ENCODE measurements around the gene SLC30A1.
"Not testable (repeated sequence)": the region's sequence is repeated elsewhere in the genome, so short reads cannot be mapped to it uniquely, and the experiment has no call there.

Gene SLC30A1, protein sequence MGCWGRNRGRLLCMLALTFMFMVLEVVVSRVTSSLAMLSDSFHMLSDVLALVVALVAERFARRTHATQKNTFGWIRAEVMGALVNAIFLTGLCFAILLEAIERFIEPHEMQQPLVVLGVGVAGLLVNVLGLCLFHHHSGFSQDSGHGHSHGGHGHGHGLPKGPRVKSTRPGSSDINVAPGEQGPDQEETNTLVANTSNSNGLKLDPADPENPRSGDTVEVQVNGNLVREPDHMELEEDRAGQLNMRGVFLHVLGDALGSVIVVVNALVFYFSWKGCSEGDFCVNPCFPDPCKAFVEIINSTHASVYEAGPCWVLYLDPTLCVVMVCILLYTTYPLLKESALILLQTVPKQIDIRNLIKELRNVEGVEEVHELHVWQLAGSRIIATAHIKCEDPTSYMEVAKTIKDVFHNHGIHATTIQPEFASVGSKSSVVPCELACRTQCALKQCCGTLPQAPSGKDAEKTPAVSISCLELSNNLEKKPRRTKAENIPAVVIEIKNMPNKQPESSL

DNA sequence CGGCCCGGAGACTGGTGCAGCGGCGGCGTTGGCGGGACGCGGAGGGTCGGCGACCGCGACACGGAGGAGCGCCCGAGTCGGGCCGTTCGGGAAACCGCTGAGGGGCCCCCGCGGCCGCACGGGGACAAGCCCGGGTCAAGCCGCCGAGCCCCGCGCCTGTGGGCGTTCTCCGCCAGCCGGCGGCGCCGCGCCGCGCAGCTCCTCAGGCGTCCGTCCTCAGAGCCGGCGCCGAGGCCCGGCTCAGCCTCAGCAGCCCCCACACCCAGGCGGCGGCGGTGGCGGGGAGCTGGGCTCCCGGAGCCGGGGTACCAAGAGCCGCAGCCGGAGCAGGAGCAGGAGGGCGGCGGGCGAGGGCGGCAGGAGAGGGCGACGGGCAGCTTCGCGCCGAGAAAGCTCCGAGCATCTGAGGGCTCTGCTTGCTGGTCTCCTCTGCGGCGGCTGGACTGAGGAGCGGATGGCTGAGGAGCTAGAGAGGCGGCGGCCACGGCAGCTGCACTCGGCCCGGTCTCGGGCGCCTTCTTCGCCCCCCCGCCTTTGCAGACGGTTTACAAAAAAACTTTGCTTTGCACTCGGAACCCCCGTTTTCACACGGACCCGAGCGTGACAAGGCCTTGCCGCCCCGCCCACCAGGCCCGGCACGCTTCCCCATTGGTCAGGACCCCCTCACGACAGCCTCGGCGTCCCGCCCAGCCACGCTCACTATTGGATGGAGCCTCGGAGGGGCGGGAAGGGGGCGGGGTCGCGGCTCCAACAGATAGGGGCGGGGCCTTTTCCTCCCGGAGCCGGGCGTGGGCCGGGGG lies at the start of gene SLC30A1:
SLC30A1 (minus strand) TSS at position 522 of the 800 bp plus-strand sequence. CDS start 549 bp downstream, outside the sequence.
- peak; percentile 99 for DNase-seq
- peak; percentile 97 for ATAC-seq

DNA sequence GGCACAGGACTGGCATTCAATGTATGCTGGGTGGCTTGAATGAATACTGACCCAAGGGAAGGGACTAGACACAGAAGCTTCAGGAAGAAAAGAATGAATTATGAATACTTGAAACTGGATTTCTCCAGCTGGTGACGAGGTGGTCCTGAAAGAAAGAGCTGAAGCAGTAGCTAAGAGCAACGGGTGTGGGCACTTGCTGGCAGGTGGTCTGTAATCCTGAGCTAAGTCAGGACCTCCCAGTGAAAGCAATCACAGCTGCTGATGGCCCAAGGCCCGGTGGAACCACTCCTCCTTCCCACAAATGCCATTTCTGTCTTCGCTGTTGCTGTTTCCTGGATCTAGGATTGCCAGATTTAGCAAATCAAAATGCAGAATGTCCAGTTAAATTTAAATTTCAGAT lies 49.5 kb upstream of the SLC30A1 start:
- DNase-seq (no peak), ATAC-seq (no peak)

DNA sequence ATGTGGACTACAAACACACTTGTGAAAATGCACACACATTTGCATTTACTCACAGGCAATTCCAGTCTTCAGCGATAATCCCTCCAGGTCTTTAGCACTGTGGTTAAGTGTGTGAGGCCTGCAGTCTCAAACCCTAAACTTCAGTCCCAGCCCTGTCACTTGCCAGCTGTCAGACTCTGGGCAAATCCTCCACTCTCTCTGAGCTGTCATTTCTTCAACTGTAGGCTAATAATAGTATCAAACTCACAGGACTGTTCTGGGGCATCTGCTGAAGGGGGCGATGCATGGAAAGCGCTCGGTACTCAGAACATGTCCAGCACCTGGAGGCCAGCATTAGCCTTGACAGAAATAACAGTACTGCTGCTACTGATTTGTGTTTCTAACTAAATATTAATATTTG lies 48.3 kb upstream of the SLC30A1 start:
- DNase-seq = no peak
- ATAC-seq = no peak

DNA sequence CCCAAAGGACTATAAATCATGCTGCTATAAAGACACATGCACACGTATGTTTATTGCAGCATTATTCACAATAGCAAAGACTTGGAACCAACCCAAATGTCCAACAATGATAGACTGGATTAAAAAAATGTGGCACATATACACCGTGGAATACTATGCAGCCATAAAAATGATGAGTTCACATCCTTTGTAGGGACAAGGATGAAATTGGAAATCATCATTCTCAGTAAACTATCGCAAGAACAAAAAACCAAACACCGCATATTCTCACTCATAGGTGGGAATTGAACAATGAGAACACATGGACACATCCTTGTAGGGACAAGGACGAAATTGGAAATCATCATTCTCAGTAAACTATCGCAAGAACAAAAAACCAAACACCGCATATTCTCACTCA lies 46.9 kb upstream of the SLC30A1 start:
- not testable (repeated sequence) for ATAC-seq, DNase-seq

DNA sequence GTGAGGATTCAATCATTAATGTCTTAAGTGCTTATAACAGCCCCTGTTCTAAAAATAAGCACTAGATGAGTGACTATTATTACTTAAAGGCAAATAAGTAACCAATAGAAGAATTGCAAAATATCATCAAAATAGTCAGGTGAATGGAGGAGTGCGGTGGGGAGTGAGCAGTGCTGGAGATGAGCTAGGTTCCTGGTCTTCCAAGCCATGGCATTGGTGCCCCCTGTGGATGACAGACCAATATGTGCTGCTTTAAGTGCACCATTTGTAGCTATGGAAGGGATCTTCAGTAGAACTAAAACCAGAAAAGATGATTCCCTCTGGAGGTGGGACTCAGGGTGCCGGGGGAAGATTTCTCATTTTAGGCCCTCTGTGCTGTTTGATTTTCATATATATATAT lies 46.1 kb upstream of the SLC30A1 start:
- no peak for ATAC-seq
- DNase-seq = no peak

DNA sequence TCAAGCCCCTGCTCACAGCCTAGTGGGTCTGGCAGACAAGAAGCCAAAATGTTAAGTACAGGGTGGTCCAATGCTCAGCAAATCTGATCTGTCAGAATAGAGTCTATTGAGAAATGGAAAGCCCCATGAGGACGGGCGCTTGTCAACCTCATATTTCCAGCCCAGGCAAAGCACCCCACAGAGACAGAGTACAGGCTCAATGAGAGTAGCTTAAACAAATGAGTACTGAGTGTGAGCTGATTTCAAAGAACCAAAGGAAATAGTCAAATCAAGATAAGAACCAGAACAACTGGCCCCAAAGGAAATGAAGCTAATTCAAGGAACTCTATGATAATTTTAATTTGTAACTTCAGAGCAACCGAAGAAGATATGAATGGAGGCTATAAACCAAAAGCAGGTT lies 44.6 kb upstream of the SLC30A1 start:
- DNase-seq = no peak
- no peak for ATAC-seq

DNA sequence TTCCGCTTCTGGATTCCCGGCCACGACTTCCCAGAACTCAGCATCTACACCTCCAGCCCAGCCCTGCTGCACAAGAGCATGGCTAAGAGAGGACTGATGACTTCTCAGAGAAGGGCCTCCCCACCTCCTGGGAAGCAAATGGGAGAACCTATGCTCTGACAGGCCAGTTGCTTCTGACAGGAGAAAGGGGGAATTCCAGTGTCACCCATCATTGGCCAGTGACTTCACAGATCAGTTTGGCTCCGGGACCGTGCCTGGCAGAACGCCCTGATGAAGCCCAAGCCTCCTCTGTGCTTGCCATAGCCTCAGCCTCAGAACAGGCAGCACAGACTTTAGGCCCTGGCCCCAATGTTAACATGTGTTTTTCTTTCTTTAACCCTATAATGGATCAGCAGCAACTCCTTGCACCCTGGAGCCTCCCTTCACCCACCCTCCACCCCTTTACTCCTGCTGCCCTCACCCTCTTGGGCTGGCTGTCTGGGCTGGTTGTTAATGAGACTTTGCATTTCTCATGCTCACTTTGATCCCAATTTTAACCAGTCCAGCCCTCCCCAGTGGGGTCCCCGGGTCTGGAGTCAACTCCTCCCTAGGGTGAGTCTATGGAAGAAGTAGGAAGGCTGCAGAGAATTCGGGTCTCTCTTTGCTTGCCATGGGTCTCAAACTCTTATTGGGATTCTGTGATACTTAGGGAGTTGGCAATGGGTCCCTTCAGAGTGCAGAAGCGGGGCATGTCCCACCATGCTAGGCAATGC lies 42.7 kb upstream of the SLC30A1 start:
- no peak for ATAC-seq
- no peak for DNase-seq

DNA sequence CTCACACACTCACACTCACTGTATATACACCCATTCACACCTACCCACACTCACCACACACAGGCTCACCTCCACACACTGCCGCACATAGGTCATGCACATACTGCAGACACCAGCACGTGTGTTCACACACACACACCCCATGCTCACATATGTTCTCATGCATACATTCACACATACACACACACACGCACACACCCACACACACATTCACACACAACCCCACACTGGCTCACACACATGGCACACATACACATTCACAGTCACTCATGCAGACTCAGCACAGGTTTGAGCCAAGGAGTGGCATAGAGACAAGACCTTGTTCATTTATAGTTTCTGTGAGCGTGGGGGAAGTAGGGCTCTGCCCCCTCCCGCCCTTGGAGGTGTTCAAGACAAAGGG lies 41.1 kb upstream of the SLC30A1 start:
- DNase-seq (no peak), ATAC-seq (peak; percentile 20)

DNA sequence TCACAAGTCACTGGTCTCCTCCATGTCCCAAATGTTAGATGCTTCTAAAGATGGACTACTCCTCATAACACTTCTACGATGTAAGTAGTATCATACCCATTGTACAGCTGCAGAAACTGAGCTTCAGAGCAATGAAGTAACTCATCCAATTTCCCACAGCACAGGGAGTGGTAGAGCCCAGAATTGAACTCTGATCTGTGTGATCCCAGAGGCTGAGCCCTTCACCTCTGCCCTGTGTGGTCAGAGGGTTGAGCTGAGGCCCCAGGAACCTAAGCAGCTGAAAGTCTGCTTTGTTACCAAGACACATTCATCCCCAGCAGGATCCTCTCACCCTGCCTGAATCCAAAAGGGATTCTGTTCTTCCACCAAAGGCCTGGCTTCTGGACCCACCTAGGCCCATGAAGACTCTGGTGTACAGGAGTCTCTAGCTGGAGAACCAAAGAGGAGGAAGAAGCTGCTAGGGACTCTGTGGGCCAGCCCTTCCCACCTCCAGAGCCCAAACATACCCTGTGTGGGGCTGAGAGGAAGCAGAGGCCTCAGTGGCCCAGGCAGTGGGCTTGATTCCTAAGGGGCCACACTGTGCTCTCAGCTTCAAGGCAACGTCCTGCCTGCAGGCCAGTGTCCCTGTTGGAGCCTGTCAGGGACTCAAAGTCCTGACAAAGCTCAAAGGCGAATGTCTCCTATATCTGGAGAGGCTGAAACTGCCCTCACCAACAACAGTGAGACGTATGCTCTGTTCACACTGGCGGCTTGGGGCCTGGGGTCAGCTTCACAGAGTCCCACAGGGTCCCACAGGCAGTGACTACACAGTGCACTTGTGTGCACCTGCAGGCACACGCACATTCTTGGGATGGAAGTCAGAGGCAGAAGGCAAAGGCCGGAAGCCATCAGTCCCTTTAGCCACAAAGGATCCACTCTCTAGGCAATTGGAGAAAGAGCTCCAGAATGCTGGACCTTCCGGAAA lies 40.4 kb upstream of the SLC30A1 start:
- ATAC-seq = peak; percentile 35

DNA sequence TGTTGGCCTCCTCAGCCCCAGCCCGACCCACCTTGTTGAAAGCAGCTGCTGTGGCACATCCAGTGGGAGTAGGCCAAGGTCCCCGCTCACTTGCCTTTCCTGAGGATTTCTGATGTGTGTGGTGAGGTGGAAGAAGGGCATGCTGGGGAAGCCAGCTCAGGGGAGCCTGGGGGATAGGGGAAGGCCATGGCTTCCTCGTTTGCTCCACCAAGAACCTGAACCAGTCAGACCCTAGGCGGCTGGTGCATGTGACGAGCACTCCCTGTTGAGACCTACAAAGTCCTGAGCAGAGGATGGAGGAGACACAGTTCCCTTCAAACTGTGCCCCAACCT lies 38.0 kb upstream of the SLC30A1 start:
- DNase-seq (no peak), ATAC-seq (no peak)

More for the DNA sequence above, 40.4 kb upstream of the SLC30A1 start:
- DNase-seq = no peak

DNA sequence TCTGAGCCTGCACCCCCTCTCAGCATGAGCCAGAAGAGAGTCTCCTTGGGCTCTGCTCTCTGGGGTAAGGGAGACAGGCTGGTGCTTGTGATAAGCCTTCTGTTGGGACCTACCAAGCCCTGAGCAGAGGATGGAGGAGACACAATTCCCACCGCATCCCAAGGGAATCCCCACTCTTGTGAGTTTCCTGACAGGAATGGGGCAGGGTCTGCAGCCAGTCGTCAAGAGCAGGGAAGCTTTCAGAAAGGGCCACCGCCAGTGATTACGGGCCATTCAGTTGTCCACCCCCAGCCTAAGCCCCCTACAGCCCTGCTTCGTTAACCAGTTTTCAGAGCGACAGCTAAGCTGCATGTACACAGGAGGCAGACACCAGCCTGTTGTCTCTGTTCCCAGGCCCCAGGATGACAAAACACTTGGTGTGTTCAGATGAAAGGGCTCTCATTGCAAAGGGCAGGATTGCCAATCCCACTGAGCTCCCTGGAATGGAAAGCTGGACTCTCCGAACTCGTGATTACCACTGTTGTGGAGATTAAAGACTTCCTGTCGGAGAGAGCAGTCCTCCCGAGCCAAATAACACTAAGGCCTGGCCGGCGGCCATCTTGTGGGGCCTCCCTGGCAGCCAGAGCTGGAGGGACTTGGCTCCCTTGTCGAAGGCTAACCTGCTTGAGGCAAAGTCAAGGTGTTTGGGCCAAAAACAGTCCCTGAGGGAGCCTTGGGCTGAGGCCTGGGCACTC lies 37.4 kb upstream of the SLC30A1 start:
- DNase-seq (no peak), ATAC-seq (no peak)

DNA sequence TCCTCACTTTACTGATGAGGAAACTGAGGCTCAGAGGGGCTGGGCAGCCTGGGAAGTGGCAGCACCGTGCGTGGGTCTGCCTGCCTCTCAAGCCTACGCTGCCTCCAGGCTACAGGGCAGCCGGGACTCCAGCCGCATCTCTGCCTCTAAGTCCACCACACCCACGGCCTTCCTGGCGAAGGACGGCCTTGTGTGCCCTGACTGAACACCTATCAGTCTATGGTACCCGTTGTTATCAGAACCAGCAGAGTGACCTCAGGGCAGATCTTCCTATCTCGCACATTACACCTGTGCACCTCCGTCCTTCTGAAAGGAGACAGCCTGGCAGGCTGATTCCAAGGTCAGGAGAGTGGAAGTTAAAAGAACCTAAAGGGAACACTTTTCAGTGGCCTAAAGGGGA lies 35.7 kb upstream of the SLC30A1 start:
- DNase-seq = no peak
- ATAC-seq = no peak

DNA sequence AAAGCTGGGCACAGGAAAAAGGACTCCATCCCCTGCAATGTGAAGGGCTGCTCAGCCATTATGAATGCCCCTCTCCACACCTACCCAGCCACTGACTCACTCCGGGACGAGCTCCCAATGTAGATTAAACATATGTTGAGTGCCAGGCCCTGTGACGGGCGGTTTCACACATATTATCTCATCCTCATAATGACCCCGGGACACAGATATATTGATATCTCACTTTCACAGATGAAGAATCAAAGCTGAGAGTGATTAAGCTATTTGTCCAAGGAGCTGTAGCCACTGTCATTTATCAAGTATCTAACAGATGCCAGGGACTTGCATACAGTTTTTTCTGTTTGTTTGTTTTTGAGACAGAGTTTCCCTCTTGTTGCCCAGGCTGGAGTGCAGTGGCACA lies 35.0 kb upstream of the SLC30A1 start:
- no peak for DNase-seq

DNA sequence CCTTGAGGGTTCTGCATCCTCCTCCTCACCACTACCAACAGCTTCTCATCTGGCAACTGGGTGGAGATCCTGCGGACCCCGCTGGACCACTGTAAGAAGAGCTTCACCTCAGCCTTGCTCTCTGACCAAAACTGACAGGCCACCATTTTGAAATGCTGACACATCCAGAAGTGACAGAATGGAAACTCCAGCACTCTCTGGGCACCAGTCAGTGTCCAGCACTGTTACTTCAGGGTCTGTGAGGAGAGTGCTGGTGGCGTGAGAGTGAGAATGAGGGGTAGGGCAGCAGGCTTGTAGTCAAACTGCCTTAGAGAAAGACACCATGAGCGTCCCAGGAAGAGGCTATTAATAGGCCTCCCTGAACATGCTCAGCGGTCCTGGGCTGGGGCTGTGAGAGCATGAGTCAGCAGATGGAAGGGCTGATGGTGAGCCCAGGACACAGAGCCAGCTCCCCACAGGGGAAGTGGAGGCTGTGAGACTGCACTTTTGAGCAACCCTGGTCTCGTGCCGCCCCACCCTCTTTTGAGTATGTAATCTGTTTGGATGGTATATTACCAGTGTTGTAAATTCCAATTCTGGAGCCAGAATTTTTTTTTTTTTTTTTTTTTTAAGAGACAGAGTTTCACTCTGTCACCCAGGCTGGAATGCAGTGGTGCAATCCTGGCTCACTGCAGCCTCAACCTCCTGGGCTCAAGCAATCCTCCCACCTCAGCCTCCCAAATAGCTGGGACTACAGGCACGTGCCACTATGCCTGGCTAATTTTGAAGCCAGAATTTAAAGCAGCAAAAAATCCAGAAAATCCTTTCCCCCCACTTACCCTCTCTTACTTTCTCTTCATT lies 34.4 kb upstream of the SLC30A1 start:
- ATAC-seq = peak; percentile 23
- DNase-seq = no peak

More for the DNA sequence above, 35.0 kb upstream of the SLC30A1 start:
- no peak for ATAC-seq

DNA sequence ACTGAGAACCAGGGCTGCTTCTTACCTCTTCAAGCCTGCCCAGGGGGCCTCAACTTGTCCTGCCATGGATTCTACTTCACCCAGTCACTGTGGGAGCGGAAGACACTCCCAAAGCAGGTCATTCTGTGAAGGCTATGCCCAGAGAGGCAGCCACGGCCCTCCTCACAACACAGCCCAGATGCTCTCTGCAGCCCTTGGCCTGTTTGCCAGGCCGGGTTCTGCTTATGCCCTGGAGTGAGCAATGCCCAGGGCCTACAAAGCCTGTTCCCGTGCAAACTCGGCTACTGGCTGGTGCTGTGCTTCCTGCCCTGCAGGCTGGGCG lies 33.8 kb upstream of the SLC30A1 start:
- DNase-seq = no peak
- ATAC-seq = no peak

DNA sequence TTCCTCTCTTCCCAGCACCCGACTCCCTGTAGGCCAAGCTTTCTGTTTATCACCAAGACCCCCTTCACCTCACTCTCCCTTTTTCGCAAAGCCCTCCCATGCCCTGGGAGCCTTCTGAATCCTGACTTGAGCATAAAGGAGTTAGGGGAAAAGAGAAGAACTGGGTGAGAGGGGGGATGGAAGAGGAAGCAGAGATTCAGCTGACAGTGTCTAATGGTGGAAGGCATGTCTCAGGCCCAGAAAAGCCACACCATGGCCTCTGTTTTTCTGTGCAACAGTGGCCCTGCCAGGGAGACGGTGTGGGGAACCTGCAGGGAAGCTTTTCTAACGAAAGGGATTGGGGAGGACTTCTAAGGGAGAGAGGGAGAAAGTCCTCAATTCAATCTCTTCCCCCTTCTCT lies 32.9 kb upstream of the SLC30A1 start:
- ATAC-seq = no peak
- no peak for DNase-seq

DNA sequence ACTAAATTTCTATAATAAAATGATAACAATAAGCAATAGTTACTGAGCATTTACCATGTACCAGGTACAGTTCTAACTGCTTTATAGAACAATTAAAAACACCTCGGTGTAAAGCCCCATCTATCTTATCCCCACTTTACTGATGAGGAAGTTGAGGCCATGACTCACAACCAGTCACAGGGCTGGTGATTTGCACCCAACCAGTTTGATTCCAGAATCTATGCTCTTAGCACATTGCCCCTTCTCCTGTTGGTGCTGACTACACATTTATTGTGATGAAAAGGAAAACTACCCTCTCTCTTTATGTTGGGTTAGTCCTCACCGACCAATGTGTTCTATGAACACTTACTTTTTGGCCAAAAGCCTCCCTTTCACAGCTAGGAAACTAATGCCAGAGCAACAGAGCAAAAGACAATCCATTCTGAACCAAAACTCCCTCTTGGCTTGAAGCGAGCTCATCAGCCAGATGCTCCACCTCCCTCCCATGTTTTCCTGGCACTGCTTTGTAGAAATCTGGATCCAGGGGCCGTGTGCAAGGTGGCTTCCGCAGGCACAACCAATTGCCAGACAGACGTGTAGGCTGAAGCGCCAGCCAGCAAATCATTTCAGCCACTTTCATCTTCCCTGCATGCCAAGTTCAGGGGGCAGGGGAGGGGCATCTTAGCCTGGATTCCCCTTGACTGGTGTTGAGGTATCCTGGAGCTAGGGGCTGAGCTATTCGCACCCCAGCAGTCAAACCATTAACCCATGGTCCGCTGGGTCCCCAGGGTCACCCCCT lies 32.0 kb upstream of the SLC30A1 start:
- no peak for ATAC-seq
- no peak for DNase-seq

DNA sequence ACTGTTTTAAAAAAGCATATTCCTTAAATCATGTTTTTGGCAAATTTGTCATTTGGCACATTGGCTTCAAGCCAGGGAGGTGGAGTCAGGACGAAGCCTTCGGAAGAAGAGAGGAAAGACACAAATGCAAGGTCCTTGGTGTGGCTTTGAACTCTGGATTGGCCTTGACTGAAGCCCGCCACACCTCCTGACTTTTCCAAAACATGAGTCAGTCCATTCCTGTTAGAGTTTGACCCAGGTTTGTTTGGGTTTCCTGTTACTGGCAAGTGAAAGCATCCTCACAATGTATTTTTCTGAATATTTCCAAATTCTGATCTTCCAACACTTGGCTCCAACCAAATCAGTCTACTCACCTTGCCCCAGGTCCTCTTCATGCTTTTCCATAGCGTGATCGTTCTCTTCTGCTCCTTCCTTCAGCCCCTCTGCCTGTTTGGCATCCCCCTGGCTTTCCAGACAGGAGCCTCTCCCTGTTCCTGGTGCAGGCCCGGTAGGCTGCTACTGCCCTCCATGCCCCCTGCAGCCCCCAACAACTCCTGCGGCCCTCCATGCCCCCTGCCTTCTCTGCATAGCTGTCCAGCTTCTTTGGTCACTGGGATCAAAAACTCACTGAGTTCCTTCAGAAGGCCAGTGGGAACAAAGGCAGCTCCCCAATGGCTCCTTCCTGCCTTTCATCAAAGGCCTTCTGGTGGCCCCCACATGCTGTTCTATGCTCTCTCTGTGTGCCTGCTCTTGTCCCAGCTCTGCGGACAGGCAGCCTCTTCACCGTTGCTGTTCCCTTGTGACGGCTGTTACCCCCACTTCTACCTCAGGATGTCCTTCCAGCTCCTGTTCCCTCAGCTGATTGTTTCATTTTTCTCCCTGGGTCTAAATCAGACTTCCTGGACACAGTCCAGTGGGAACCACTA lies 30.4 kb upstream of the SLC30A1 start:
- ATAC-seq = no peak
- DNase-seq = no peak
